NT2/D1 (cell line): ENCODE measurements around the gene ANTXR1.

Experiments used
- YY1 ChIP-seq: IDR thresholded peaks from 2 replicates; pipeline ENCODE4 v1.6.1; 2011; ENCODE audit not compliant: insufficient read length, insufficient read depth
- ZNF274 ChIP-seq: IDR thresholded peaks from 2 replicates; pipeline ENCODE4 v1.6.1; 2011; ENCODE audit warnings: mild to moderate bottlenecking, low read depth, low read length

GRCh38 chr2:69001879-69002278, 11.1 kb upstream of the ANTXR1 start:
- TF ChIP-seq YY1 = no peak
- TF ChIP-seq ZNF274 = no peak
